GM19372 (cell line): ENCODE data around the gene SYVN1.

Experiments
- ATAC-seq: cut with Tn5 transposase; IDR thresholded peaks from one replicate; pipeline ENCODE4 v1.9.1; 2021; ENCODE audit warnings: mild to moderate bottlenecking, low read depth, moderate library complexity; ENCODE audit not compliant: unreplicated experiment

The SYVN1 gene

GRCh38 chr11:65114538-65115171, 19.7 kb downstream of the SYVN1 start:
- no peak for ATAC-seq

- no peak for ATAC-seq
Observed at GRCh38 chr11:65113839-65114238, 20.5 kb downstream of the SYVN1 start.

GRCh38 chr11:65113361-65113756, 21.0 kb downstream of the SYVN1 start:
- ATAC-seq, result no peak

- no peak for ATAC-seq
Observed at GRCh38 chr11:65112546-65113360, 21.6 kb downstream of the SYVN1 start.

- ATAC-seq, result peak; percentile 62
Observed at GRCh38 chr11:65111744-65112545, 22.4 kb downstream of the SYVN1 start, which contains the start of gene TM7SF2. TSS of gene TM7SF2 (plus strand) at chr11:65111872. CDS start at chr11:65112016, 144 bp downstream.

- ATAC-seq, result no peak
Observed at GRCh38 chr11:65111159-65111743, 23.1 kb downstream of the SYVN1 start.

GRCh38 chr11:65110354-65110861, 23.9 kb downstream of the SYVN1 start:
- no peak for ATAC-seq

GRCh38 chr11:65109231-65110198, 24.8 kb downstream of the SYVN1 start:
- ATAC-seq, result no peak

GRCh38 chr11:65108469-65109123, 25.7 kb downstream of the SYVN1 start:
- no peak for ATAC-seq

GRCh38 chr11:65107751-65108468, 26.4 kb downstream of the SYVN1 start:
- ATAC-seq, result no peak

- no peak for ATAC-seq
Observed at GRCh38 chr11:65107078-65107477, 27.2 kb downstream of the SYVN1 start.

- ATAC-seq, result no peak
Observed at GRCh38 chr11:65104628-65105027, 29.7 kb downstream of the SYVN1 start.

GRCh38 chr11:65103476-65103875, 30.8 kb downstream of the SYVN1 start:
- no peak for ATAC-seq

- no peak for ATAC-seq
Observed at GRCh38 chr11:65102142-65103095, 31.9 kb downstream of the SYVN1 start.

- no peak for ATAC-seq
Observed at GRCh38 chr11:65100674-65101350, 33.5 kb downstream of the SYVN1 start.

GRCh38 chr11:65096926-65097325, 37.4 kb downstream of the SYVN1 start:
- ATAC-seq, result no peak
